ENCODE results near the gene CYP2C8.

GRCh38 chr10:94997741-94998174 is 71.5 kb downstream of the CYP2C8 start:
- TF ChIP-seq CTCF (conservative IDR thresholded peaks at IDR 0.05 in 1 of 2, IDR thresholded peaks at IDR 0.05 in 1 of 2; ENCODE audit: extremely low read depth in 1 of 2, insufficient read depth in 1 of 2, low read depth in 1 of 2, low read length in 2 of 2) (no peak), EZH2 (IDR thresholded peaks at IDR 0.05; ENCODE audit: borderline replicate concordance, low read length) (no peak)
